Ishikawa (cell line): ENCODE measurements around the gene ANKS6.

ENCODE experiments used
- EGR1 ChIP-seq: IDR thresholded peaks from 2 replicates; pipeline ENCODE4 v1.6.1; 2012
- EP300 ChIP-seq: IDR thresholded peaks from 2 replicates; pipeline ENCODE4 v1.6.1; 2012; ENCODE audit warnings: borderline replicate concordance
- TCF12 ChIP-seq: IDR thresholded peaks from 2 replicates; pipeline ENCODE4 v1.6.1; 2012; ENCODE audit warnings: low read depth
- TF ChIP-seq, protein P1 (sequence below): IDR thresholded peaks from 2 replicates; pipeline ENCODE4 v1.6.1; 2012

DNA sequence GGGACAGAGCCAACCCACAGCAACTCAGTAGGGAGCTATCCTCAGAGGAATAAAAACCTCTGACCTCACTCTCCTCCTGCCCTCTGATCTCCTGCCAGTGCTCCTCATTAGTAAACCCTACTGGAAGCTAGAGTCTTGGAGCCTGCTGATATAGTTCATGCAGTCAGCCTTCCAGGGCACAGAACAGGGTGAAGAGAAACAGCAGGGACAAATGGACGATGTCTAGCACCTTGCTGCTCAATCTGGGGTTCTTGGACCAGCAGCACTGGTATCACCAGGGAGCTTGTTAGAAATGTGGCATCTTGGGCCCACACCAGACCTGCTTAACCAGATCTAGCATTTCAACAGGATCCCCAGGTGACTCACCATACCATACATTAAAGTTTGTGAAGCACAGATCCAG, 5.6 kb upstream of the ANKS6 start:
- TF ChIP-seq, protein P1, sequence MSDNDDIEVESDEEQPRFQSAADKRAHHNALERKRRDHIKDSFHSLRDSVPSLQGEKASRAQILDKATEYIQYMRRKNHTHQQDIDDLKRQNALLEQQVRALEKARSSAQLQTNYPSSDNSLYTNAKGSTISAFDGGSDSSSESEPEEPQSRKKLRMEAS, result no peak
- TF ChIP-seq TCF12, result 0 out of 2 replicates have a peak, but pooled peaks have one; percentile 34
- no peak for TF ChIP-seq EP300
- no peak for TF ChIP-seq EGR1
